SK-N-SH treated with all-trans-retinoic acid at 6 μM for 48 hours (cell line): Measurements from ENCODE around the gene NRDC.

ENCODE experiments used
- ATAC-seq: fragments of 200-7000 bp; cut with Tn5 transposase; 3 replicates; pipeline ENCODE4 v1.9.1; 2020; ENCODE audit warnings: mild to moderate bottlenecking, moderate library complexity
- ARNTL ChIP-seq: fragments of 450-650 bp; formaldehyde crosslinking; IDR thresholded peaks from 2 replicates; pipeline ENCODE4 v1.5.0; 2020; ENCODE audit warnings: low read depth, mild to moderate bottlenecking, moderate library complexity, borderline replicate concordance
- BACH2 ChIP-seq: fragments of 250-450 bp; sonication (Bioruptor Pico); IDR thresholded peaks from 2 replicates; pipeline ENCODE4 v1.9.0; 2021; ENCODE audit warnings: mild to moderate bottlenecking, borderline replicate concordance
- CREB5 ChIP-seq: fragments of 250-450 bp; sonication (Bioruptor Pico); IDR thresholded peaks from 2 replicates; pipeline ENCODE4 v1.5.1; 2020; ENCODE audit warnings: low read depth, mild to moderate bottlenecking, moderate library complexity
- CSDC2 ChIP-seq: fragments of 250-450 bp; sonication (Bioruptor Pico); IDR thresholded peaks from 2 replicates; pipeline ENCODE4 v1.5.0; 2020; ENCODE audit warnings: mild to moderate bottlenecking, moderate library complexity
- CSRNP3 ChIP-seq: fragments of 250-450 bp; sonication (Bioruptor Pico); IDR thresholded peaks from 2 replicates; pipeline ENCODE4 v1.5.1; 2021; ENCODE audit warnings: mild to moderate bottlenecking, moderate library complexity
- ESRRG ChIP-seq: fragments of 250-450 bp; sonication (Bioruptor Pico); IDR thresholded peaks from 2 replicates; pipeline ENCODE4 v1.6.1; 2021; ENCODE audit warnings: mild to moderate bottlenecking
- GLIS3 ChIP-seq: fragments of 250-450 bp; sonication (Bioruptor Pico); IDR thresholded peaks from 2 replicates; pipeline ENCODE4 v1.5.0; 2020; ENCODE audit warnings: mild to moderate bottlenecking, moderate library complexity
- ISL1 ChIP-seq: fragments of 250-450 bp; sonication (Bioruptor Pico); IDR thresholded peaks from 2 replicates; pipeline ENCODE4 v2.1.2; 2022; ENCODE audit warnings: mild to moderate bottlenecking, moderate library complexity
- PPARA ChIP-seq: fragments of 250-450 bp; sonication (Bioruptor Pico); IDR thresholded peaks from 2 replicates; pipeline ENCODE4 v1.5.0; 2020; ENCODE audit warnings: mild to moderate bottlenecking, borderline replicate concordance
- RARB ChIP-seq: fragments of 250-450 bp; sonication (Bioruptor Pico); IDR thresholded peaks from 2 replicates; pipeline ENCODE4 v1.8.0; 2021; ENCODE audit warnings: mild to moderate bottlenecking, moderate library complexity
- SNAI2 ChIP-seq: fragments of 250-450 bp; sonication (Bioruptor Pico); IDR thresholded peaks from 2 replicates; pipeline ENCODE4 v1.5.0; 2020; ENCODE audit warnings: mild to moderate bottlenecking, moderate library complexity
- TCF4 ChIP-seq: fragments of 250-450 bp; sonication (Bioruptor Pico); IDR thresholded peaks from 2 replicates; pipeline ENCODE4 v1.8.0; 2021; ENCODE audit warnings: mild to moderate bottlenecking, moderate library complexity, borderline replicate concordance
- TOX ChIP-seq: fragments of 250-450 bp; sonication (Bioruptor Pico); IDR thresholded peaks from 2 replicates; pipeline ENCODE4 v1.8.0; 2021; ENCODE audit warnings: mild to moderate bottlenecking, moderate library complexity, borderline replicate concordance
- TSHZ2 ChIP-seq: fragments of 250-450 bp; sonication (Bioruptor Pico); IDR thresholded peaks from 2 replicates; pipeline ENCODE4 v1.5.0; 2020; ENCODE audit warnings: mild to moderate bottlenecking, moderate library complexity
- ZC3H10 ChIP-seq: fragments of 250-450 bp; sonication (Bioruptor Pico); IDR thresholded peaks from 2 replicates; pipeline ENCODE4 v1.5.1; 2021; ENCODE audit warnings: mild to moderate bottlenecking, moderate library complexity
- ZFP3 ChIP-seq: fragments of 250-450 bp; sonication (Bioruptor Pico); IDR thresholded peaks from 2 replicates; pipeline ENCODE4 v1.5.0; 2020; ENCODE audit warnings: mild to moderate bottlenecking, moderate library complexity
- ZNF70 ChIP-seq: fragments of 450-650 bp; formaldehyde crosslinking; IDR thresholded peaks from 2 replicates; pipeline ENCODE4 v1.5.0; 2020; ENCODE audit warnings: mild to moderate bottlenecking, moderate library complexity
- TF ChIP-seq, protein P1 (sequence below): fragments of 250-450 bp; sonication (Bioruptor Pico); IDR thresholded peaks from 2 replicates; pipeline ENCODE4 v1.8.0; 2021; ENCODE audit warnings: low read depth, mild to moderate bottlenecking, moderate library complexity, borderline replicate concordance

NRDC gene

GRCh38 chr1:51799372-51799771, 79.2 kb downstream of the NRDC start (continued):
- TF ChIP-seq TSHZ2 (CRISPR knock-in tag) (no peak), CSDC2 (CRISPR knock-in tag) (no peak), SNAI2 (CRISPR knock-in tag) (no peak)

DNA sequence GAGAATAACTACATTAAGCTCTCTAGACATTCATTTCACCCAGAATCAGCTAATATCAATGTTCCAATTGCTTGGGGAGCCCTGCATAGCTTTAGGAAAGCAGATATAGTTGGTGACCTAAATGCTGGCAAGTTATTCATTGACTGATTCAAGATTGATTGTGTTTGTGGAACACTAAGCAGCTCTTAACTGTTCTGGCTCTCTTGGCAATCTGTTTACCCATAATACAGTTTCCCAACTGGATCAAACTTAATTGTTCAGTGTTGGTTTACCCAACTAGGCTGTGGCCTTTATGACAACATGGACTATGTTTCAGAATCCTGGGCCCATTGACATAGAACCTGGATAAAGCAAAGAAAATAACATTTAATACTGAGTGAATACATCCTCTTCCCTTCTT, 83.7 kb downstream of the NRDC start:
- no peak for ATAC-seq
- TF ChIP-seq TCF4 (CRISPR knock-in tag) (no peak), PPARA (CRISPR knock-in tag) (no peak), CSRNP3 (CRISPR knock-in tag) (no peak), ISL1 (CRISPR knock-in tag) (no peak), TSHZ2 (CRISPR knock-in tag) (no peak)

DNA sequence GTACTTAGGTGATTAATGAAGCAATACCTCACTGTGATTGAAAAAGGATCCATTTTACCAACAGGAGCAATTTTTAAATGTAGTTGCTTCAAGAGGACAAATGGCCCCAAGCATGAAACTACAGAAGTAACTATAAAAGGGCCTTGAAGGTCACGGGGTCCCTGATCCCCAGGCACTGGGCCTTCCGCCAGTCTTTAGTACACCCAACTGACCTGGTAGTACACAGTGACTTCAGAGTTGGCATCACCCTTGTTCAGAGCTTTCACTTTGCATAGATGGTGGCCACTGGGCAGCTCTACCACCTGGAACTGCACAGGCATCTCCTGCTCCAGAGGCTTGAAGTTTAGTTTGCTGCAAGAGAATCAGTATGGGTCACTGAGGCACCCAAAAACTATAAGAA, 84.3 kb downstream of the NRDC start:
- no peak for ATAC-seq
- no peak for TF ChIP-seq TSHZ2 (CRISPR knock-in tag)
- no peak for TF ChIP-seq GLIS3 (CRISPR knock-in tag)
- no peak for TF ChIP-seq TOX (CRISPR knock-in tag)
- TF ChIP-seq ESRRG (CRISPR knock-in tag) = no peak
- TF ChIP-seq ZNF70 (CRISPR knock-in tag) = no peak
- TF ChIP-seq TCF4 (CRISPR knock-in tag) = no peak
- no peak for TF ChIP-seq ZFP3 (CRISPR knock-in tag)
- no peak for TF ChIP-seq BACH2 (CRISPR knock-in tag)
- TF ChIP-seq RARB (CRISPR knock-in tag) = no peak
- TF ChIP-seq CSDC2 (CRISPR knock-in tag) = no peak
- TF ChIP-seq, protein P1, sequence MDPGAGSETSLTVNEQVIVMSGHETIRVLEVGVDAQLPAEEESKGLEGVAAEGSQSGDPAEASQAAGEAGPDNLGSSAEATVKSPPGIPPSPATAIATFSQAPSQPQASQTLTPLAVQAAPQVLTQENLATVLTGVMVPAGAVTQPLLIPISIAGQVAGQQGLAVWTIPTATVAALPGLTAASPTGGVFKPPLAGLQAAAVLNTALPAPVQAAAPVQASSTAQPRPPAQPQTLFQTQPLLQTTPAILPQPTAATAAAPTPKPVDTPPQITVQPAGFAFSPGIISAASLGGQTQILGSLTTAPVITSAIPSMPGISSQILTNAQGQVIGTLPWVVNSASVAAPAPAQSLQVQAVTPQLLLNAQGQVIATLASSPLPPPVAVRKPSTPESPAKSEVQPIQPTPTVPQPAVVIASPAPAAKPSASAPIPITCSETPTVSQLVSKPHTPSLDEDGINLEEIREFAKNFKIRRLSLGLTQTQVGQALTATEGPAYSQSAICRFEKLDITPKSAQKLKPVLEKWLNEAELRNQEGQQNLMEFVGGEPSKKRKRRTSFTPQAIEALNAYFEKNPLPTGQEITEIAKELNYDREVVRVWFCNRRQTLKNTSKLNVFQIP (CRISPR knock-in tag) = no peak
- TF ChIP-seq CREB5 = no peak
- no peak for TF ChIP-seq CSRNP3 (CRISPR knock-in tag)
- TF ChIP-seq ZC3H10 (CRISPR knock-in tag) = no peak
- no peak for TF ChIP-seq ARNTL
